SIG-M5 (cell line): ENCODE data around the gene NBEAL2.
"Not testable (repeated sequence)": the region's sequence is repeated elsewhere in the genome, so short reads cannot be mapped to it uniquely, and the experiment has no call there.

Experiments
- DNase-seq: peaks from one replicate; lab custom pipeline; 2025; lab: John Stamatoyannopoulos, UW

Gene NBEAL2

GRCh38 chr3:46964038-46964590, 15.4 kb upstream of the NBEAL2 start:
- DNase-seq = not testable (repeated sequence)

- DNase-seq = peak; percentile 60
Measured at GRCh38 chr3:46965151-46965550, 14.3 kb upstream of the NBEAL2 start.

GRCh38 chr3:46966811-46967210, 12.7 kb upstream of the NBEAL2 start:
- no peak for DNase-seq

- no peak for DNase-seq
Measured at GRCh38 chr3:46968783-46969428, 10.6 kb upstream of the NBEAL2 start.

GRCh38 chr3:46970391-46971091, 8.9 kb upstream of the NBEAL2 start:
- DNase-seq = no peak

- DNase-seq = no peak
Measured at GRCh38 chr3:46971151-46971550, 8.3 kb upstream of the NBEAL2 start.

- DNase-seq = no peak
Measured at GRCh38 chr3:46971742-46972141, 7.7 kb upstream of the NBEAL2 start.

GRCh38 chr3:46972396-46972795, 7.1 kb upstream of the NBEAL2 start:
- DNase-seq = no peak

- no peak for DNase-seq
Measured at GRCh38 chr3:46974421-46975171, 4.9 kb upstream of the NBEAL2 start.

- peak; percentile 97 for DNase-seq
Measured at GRCh38 chr3:46976326-46977190, 2.9 kb upstream of the NBEAL2 start, which contains the start of gene CCDC12. Gene CCDC12, minus strand, starts transcription at chr3:46976745. Its CDS starts 13 bp downstream, at chr3:46976732.

- no peak for DNase-seq
Measured at GRCh38 chr3:46977811-46978195, 1.7 kb upstream of the NBEAL2 start.

- DNase-seq = no peak
Measured at GRCh38 chr3:46978381-46978780, 1.1 kb upstream of the NBEAL2 start.

- DNase-seq = no peak
Measured at GRCh38 chr3:46979958-46980497, 562 bp downstream of the NBEAL2 start.

GRCh38 chr3:46981932-46982471, 2.5 kb downstream of the NBEAL2 start:
- no peak for DNase-seq

GRCh38 chr3:46982546-46982945, 3.1 kb downstream of the NBEAL2 start:
- DNase-seq = no peak

- no peak for DNase-seq
Measured at GRCh38 chr3:46984591-46985459, 5.4 kb downstream of the NBEAL2 start.

GRCh38 chr3:46985588-46985987, 6.1 kb downstream of the NBEAL2 start:
- DNase-seq = no peak

- no peak for DNase-seq
Measured at GRCh38 chr3:46986055-46986730, 6.7 kb downstream of the NBEAL2 start.

- no peak for DNase-seq
Measured at GRCh38 chr3:46986782-46987310, 7.4 kb downstream of the NBEAL2 start.
